Neural progenitor cell (in vitro differentiated cells): ENCODE measurements around the gene DNAJB12. TPM values are rescaled to one million over a fixed set of nuclear protein-coding genes. Genes with fewer than 3 reads are reported as not detected.

Source experiments
- DNase-seq: peaks from one replicate; pipeline ENCODE4 v3.0.0-alpha.2; 2016; ENCODE audit warnings: low spot score
- H2AFZ ChIP-seq: fragments of 200-600 bp; sonication (generic); replicated peaks from 2 replicates; pipeline ENCODE4 v1.6.1; 2016; ENCODE audit warnings: antibody characterized with exemption
- H3F3A ChIP-seq: fragments of 200-600 bp; sonication (generic); 2 replicates; pipeline ENCODE4 v1.6.1; 2016; ENCODE audit warnings: antibody characterized with exemption, low read depth
- H3K27ac ChIP-seq: fragments of 200-600 bp; sonication (generic); 2 replicates; pipeline ENCODE4 v1.5.1; 2016; ENCODE audit warnings: mild to moderate bottlenecking
- H3K27me3 ChIP-seq: fragments of 200-600 bp; sonication (generic); 2 replicates; pipeline ENCODE4 v1.6.1; 2016; ENCODE audit warnings: mild to moderate bottlenecking, moderate library complexity
- H3K36me3 ChIP-seq: fragments of 200-600 bp; sonication (generic); 2 replicates; pipeline ENCODE4 v1.5.1; 2016
- H3K4me1 ChIP-seq: fragments of 200-600 bp; sonication (generic); 2 replicates; pipeline ENCODE4 v1.6.1; 2016; ENCODE audit warnings: mixed run types
- H3K4me2 ChIP-seq: fragments of 200-600 bp; sonication (generic); 2 replicates; pipeline ENCODE4 v1.6.1; 2016
- H3K4me3 ChIP-seq: fragments of 200-600 bp; sonication (generic); 2 replicates; pipeline ENCODE4 v1.5.1; 2016
- H3K79me2 ChIP-seq: fragments of 200-600 bp; sonication (generic); 2 replicates; pipeline ENCODE4 v1.6.1; 2016; ENCODE audit warnings: low read depth
- H3K9ac ChIP-seq: fragments of 200-600 bp; sonication (generic); 2 replicates; pipeline ENCODE4 v1.6.1; 2016
- H3K9me3 ChIP-seq: fragments of 200-600 bp; sonication (generic); 2 replicates; pipeline ENCODE4 v1.5.1; 2016; ENCODE audit warnings: low read depth
- H4K20me1 ChIP-seq: fragments of 200-600 bp; sonication (generic); 2 replicates; pipeline ENCODE4 v1.6.1; 2016; ENCODE audit warnings: low read depth
- H3K27ac Mint-ChIP-seq: 3 replicates; pipeline ENCODE4 v1.8.0; 2021; ENCODE audit warnings: mixed read lengths
- H3K27me3 Mint-ChIP-seq: 2 replicates; pipeline ENCODE4 v1.8.0; 2022; ENCODE audit warnings: low read depth, mild to moderate bottlenecking, inconsistent platforms, moderate library complexity, mixed read lengths; ENCODE audit not compliant: insufficient read depth
- H3K36me3 Mint-ChIP-seq: 3 replicates; pipeline ENCODE4 v1.8.0; 2021; ENCODE audit warnings: mixed read lengths
- H3K4me1 Mint-ChIP-seq: 3 replicates; pipeline ENCODE4 v1.8.0; 2021; ENCODE audit warnings: mixed read lengths
- H3K4me3 Mint-ChIP-seq: 3 replicates; pipeline ENCODE4 v1.8.0; 2021; ENCODE audit warnings: mild to moderate bottlenecking, moderate library complexity, mixed read lengths
- H3K9me3 Mint-ChIP-seq: 3 replicates; pipeline ENCODE4 v1.8.0; 2020; ENCODE audit warnings: mixed read lengths
- EZH2 ChIP-seq: fragments of 200-600 bp; sonication (generic); IDR thresholded peaks from 2 replicates; pipeline ENCODE4 v1.6.1; 2017; ENCODE audit warnings: antibody characterized with exemption, mild to moderate bottlenecking, moderate library complexity
- EZH2phosphoT487 ChIP-seq: fragments of 200-600 bp; sonication (generic); IDR thresholded peaks from 2 replicates; pipeline ENCODE4 v1.6.1; 2017; ENCODE audit warnings: antibody characterized with exemption
- total RNA-seq: library from RNA; depleted of rRNA; stranded (reverse); fragments of >200 nt; gene quantifications from 2 replicates; pipeline ENCODE4 v1.2.3, GENCODE V29; 2015; ENCODE audit warnings: low replicate concordance
- TF ChIP-seq, protein P1 (sequence below): fragments of 200-600 bp; sonication (generic); IDR thresholded peaks from 2 replicates; pipeline ENCODE4 v1.5.1; 2017; ENCODE audit warnings: antibody characterized with exemption, mild to moderate bottlenecking

The DNAJB12 gene
- total RNA-seq, 1 donor from 2014 or later = 8.8 TPM

DNA sequence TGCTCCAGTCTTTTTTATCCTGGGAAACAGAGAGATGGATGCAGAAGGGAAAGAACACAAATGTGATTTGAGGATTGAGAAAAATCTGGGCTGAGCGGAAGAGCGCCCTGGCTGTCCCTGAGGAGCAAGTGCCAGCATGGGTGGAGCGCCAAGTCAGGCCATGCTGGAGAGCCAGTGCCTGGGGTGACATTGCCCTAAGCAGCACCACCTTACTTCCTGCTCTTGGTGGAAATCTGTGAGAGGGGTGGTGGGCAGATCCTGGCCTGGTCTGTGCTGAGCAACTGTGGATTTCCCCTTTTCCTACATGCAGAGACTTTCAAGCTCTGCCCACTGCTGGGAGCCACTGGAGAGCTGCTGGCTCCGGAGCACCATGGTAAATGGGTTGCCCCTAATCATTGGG, 44.1 kb downstream of the DNAJB12 start:
- Histone ChIP-seq H3K27me3 (no peaks in the 10 kb centered on the region), H3K27ac (no peak overlapping the region), H2AFZ (peak overlapping the region; percentile 36), H3F3A (no peaks in the 10 kb centered on the region), H3K36me3 (no peaks in the 10 kb centered on the region), H3K79me2 (no peaks in the 10 kb centered on the region), H3K9me3 (no peaks in the 10 kb centered on the region), H4K20me1 (no peaks in the 10 kb centered on the region), H3K4me1 (peaks cover 12% of the 10 kb centered on the region), H3K9ac (no peak overlapping the region), H3K4me3 (no peak overlapping the region), H3K4me2 (no peak overlapping the region)
- Mint-ChIP-seq H3K9me3 (no peaks in the 10 kb centered on the region), H3K4me3 (no peak overlapping the region), H3K27me3 (peaks cover 7% of the 10 kb centered on the region), H3K4me1 (peaks cover 26% of the 10 kb centered on the region), H3K27ac (peak overlapping the region; percentile 86), H3K36me3 (no peaks in the 10 kb centered on the region)
- no peak for DNase-seq
- TF ChIP-seq EZH2 (no peak), EZH2phosphoT487 (no peak)
- TF ChIP-seq, protein P1, sequence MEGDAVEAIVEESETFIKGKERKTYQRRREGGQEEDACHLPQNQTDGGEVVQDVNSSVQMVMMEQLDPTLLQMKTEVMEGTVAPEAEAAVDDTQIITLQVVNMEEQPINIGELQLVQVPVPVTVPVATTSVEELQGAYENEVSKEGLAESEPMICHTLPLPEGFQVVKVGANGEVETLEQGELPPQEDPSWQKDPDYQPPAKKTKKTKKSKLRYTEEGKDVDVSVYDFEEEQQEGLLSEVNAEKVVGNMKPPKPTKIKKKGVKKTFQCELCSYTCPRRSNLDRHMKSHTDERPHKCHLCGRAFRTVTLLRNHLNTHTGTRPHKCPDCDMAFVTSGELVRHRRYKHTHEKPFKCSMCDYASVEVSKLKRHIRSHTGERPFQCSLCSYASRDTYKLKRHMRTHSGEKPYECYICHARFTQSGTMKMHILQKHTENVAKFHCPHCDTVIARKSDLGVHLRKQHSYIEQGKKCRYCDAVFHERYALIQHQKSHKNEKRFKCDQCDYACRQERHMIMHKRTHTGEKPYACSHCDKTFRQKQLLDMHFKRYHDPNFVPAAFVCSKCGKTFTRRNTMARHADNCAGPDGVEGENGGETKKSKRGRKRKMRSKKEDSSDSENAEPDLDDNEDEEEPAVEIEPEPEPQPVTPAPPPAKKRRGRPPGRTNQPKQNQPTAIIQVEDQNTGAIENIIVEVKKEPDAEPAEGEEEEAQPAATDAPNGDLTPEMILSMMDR = no peak

DNA sequence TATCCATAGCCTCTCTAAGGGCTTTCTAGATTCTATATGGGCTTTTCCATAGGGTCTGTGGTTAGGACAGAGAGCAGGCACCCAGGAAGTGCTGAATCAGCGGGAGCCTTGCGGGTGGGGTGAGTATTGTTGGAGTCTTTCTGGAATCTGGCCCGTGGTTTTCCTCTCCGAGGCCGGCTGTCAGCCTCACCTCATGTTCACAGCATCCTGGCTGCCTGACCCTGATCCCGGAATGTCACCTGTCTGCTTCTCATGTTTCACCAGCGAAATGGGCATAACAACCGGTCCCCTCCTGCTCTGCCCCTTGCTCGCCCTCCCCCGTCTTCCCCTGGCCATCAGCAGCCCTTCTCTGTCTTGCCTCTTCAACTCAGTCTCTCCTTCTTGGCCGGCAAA, 44.5 kb downstream of the DNAJB12 start:
- no peaks in the 10 kb centered on the region for H3K27me3 ChIP-seq
- TF ChIP-seq, protein P1 = no peak
- TF ChIP-seq EZH2 (no peak), EZH2phosphoT487 (no peak)
- H3K27ac ChIP-seq = no peak overlapping the region
- no peaks in the 10 kb centered on the region for H4K20me1 ChIP-seq
- Mint-ChIP-seq H3K4me1 (peaks cover 25% of the 10 kb centered on the region), H3K9me3 (no peaks in the 10 kb centered on the region), H3K4me3 (peak overlapping the region; percentile 43), H3K27me3 (peaks cover 7% of the 10 kb centered on the region), H3K36me3 (no peaks in the 10 kb centered on the region), H3K27ac (peak overlapping the region; percentile 55)
- H3K79me2 ChIP-seq = no peaks in the 10 kb centered on the region
- H3K4me1 ChIP-seq = peaks cover 10% of the 10 kb centered on the region
- H3K4me2 ChIP-seq = no peak overlapping the region
- no peak overlapping the region for H3K4me3 ChIP-seq
- no peaks in the 10 kb centered on the region for H3F3A ChIP-seq
- H3K36me3 ChIP-seq = no peaks in the 10 kb centered on the region
- H2AFZ ChIP-seq = peak overlapping the region; percentile 36
- DNase-seq = no peak
- H3K9me3 ChIP-seq = no peaks in the 10 kb centered on the region
- H3K9ac ChIP-seq = no peak overlapping the region

DNA sequence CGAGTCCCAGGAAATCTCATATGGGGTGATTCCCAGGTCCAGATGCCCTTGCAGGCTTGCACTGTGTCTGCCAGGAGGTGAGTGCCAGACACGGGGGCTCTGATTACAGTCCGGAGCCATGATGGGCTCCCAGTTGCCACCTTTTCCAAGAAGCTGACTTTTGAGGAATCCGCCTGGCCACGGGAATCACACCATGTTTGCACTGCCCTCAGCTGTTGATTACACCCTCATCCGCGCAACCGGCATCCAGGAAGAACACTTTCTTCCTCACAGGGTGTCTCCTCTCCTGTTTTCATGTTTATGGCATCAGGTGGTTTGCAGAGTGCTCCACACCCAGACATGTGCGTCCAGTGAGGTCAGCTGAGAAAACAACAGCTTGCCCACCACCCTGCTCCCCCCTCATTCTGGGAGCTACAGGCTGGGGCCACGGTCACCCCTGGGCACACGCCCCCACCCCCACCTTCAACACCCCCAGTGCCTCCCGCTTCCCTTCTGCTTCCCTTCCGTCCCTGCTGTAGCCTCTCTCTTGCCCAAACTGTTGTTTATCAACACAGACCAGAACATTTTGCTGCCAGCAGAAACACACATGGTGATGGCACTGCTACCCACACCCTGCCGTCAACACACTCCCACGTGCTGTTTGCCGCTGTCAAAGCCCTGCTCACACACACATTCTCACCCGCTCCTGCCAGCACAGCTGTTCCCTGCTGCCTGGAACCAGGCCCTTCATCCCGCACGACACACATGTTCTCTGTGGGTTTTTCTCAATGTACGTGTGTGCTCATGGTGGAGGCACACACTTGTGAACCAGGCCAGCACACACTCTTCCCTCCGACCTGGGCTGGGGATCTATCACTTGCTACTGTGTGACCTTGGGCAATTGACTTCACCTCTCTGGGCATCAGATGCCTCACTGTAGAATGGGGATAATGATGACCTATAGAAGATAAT, 45.2 kb downstream of the DNAJB12 start:
- Histone ChIP-seq H4K20me1 (no peaks in the 10 kb centered on the region), H3K4me1 (peaks cover 6% of the 10 kb centered on the region), H2AFZ (no peak overlapping the region), H3F3A (no peaks in the 10 kb centered on the region), H3K9me3 (no peaks in the 10 kb centered on the region), H3K4me3 (no peak overlapping the region), H3K4me2 (no peak overlapping the region), H3K79me2 (no peaks in the 10 kb centered on the region), H3K9ac (no peak overlapping the region), H3K27me3 (no peaks in the 10 kb centered on the region), H3K27ac (no peak overlapping the region), H3K36me3 (no peaks in the 10 kb centered on the region)
- no peak for DNase-seq
- H3K9me3 Mint-ChIP-seq = no peaks in the 10 kb centered on the region
- peaks cover 7% of the 10 kb centered on the region for H3K27me3 Mint-ChIP-seq
- peak overlapping the region; percentile 43 for H3K4me3 Mint-ChIP-seq
- H3K36me3 Mint-ChIP-seq = no peaks in the 10 kb centered on the region
- no peak for TF ChIP-seq EZH2phosphoT487
- TF ChIP-seq EZH2 = no peak
- TF ChIP-seq, protein P1 = no peak
- H3K4me1 Mint-ChIP-seq = peaks cover 25% of the 10 kb centered on the region
- peak overlapping the region; percentile 55 for H3K27ac Mint-ChIP-seq
